Nephron progenitor cell (in vitro differentiated cells): Measurements from ENCODE around the gene VASH1.

Experiments used
- DNase-seq: peaks from one replicate; pipeline ENCODE4 v3.0.0; 2021
- H3K27ac Mint-ChIP-seq: 2 replicates; pipeline ENCODE4 v1.8.0; 2021; ENCODE audit warnings: mild to moderate bottlenecking, moderate library complexity, mixed read lengths
- H3K27me3 Mint-ChIP-seq: 2 replicates; pipeline ENCODE4 v1.8.0; 2021; ENCODE audit warnings: mild to moderate bottlenecking, low read depth, mixed read lengths; ENCODE audit not compliant: poor library complexity
- H3K36me3 Mint-ChIP-seq: 2 replicates; pipeline ENCODE4 v1.8.0; 2021; ENCODE audit warnings: low read depth, mixed read lengths
- H3K4me1 Mint-ChIP-seq: 2 replicates; pipeline ENCODE4 v1.8.0; 2021; ENCODE audit warnings: mixed read lengths
- H3K4me3 Mint-ChIP-seq: 2 replicates; pipeline ENCODE4 v1.8.0; 2021; ENCODE audit warnings: mild to moderate bottlenecking, moderate library complexity, mixed read lengths
- H3K9me3 Mint-ChIP-seq: 2 replicates; pipeline ENCODE4 v1.8.0; 2021; ENCODE audit warnings: mild to moderate bottlenecking, moderate library complexity, mixed read lengths
- CTCF ChIP-seq: fragments of 200-600 bp; sonication (generic); IDR thresholded peaks from 2 replicates; pipeline ENCODE4 v1.5.0; 2021; ENCODE audit warnings: antibody characterized with exemption

The VASH1 gene

GRCh38 chr14:76759589-76759988 is 1.7 kb upstream of the VASH1 start:
- H3K27ac Mint-ChIP-seq: no peak overlapping the region
- TF ChIP-seq CTCF: no peak
- no peak for DNase-seq
- H3K4me1 Mint-ChIP-seq: peaks cover 42% of the 10 kb centered on the region
- no peak overlapping the region for H3K4me3 Mint-ChIP-seq
- no peaks in the 10 kb centered on the region for H3K36me3 Mint-ChIP-seq
- H3K9me3 Mint-ChIP-seq: no peaks in the 10 kb centered on the region
- H3K27me3 Mint-ChIP-seq: peaks cover 32% of the 10 kb centered on the region

GRCh38 chr14:76760331-76761135 is 735 bp upstream of the VASH1 start:
- TF ChIP-seq CTCF: no peak
- H3K27ac Mint-ChIP-seq: no peak overlapping the region
- H3K27me3 Mint-ChIP-seq: peaks cover 31% of the 10 kb centered on the region
- peak overlapping the region; percentile 84 for H3K4me3 Mint-ChIP-seq
- H3K9me3 Mint-ChIP-seq: no peaks in the 10 kb centered on the region
- peaks cover 45% of the 10 kb centered on the region for H3K4me1 Mint-ChIP-seq
- peaks cover 5% of the 10 kb centered on the region for H3K36me3 Mint-ChIP-seq
- no peak for DNase-seq

- H3K4me1 Mint-ChIP-seq: peaks cover 35% of the 10 kb centered on the region
- TF ChIP-seq CTCF: no peak
- peak overlapping the region; percentile 91 for H3K4me3 Mint-ChIP-seq
- H3K27ac Mint-ChIP-seq: no peak overlapping the region
- H3K36me3 Mint-ChIP-seq: peaks cover 5% of the 10 kb centered on the region
- H3K27me3 Mint-ChIP-seq: peaks cover 23% of the 10 kb centered on the region
- peak; percentile 55 for DNase-seq
- H3K9me3 Mint-ChIP-seq: no peaks in the 10 kb centered on the region
Measured at GRCh38 chr14:76761960-76762410, 717 bp downstream of the VASH1 start.

GRCh38 chr14:76762411-76763095 is 1.3 kb downstream of the VASH1 start:
- no peak overlapping the region for H3K27ac Mint-ChIP-seq
- H3K4me3 Mint-ChIP-seq: peak overlapping the region; percentile 91
- H3K4me1 Mint-ChIP-seq: peaks cover 38% of the 10 kb centered on the region
- H3K9me3 Mint-ChIP-seq: no peaks in the 10 kb centered on the region
- DNase-seq: no peak
- H3K36me3 Mint-ChIP-seq: peaks cover 5% of the 10 kb centered on the region
- TF ChIP-seq CTCF: no peak
- peaks cover 23% of the 10 kb centered on the region for H3K27me3 Mint-ChIP-seq

GRCh38 chr14:76763096-76764041 is 2.1 kb downstream of the VASH1 start:
- H3K4me1 Mint-ChIP-seq: peaks cover 46% of the 10 kb centered on the region
- H3K4me3 Mint-ChIP-seq: peak overlapping the region; percentile 91
- H3K27me3 Mint-ChIP-seq: peaks cover 22% of the 10 kb centered on the region
- no peak for TF ChIP-seq CTCF
- H3K36me3 Mint-ChIP-seq: peaks cover 5% of the 10 kb centered on the region
- no peak overlapping the region for H3K27ac Mint-ChIP-seq
- no peak for DNase-seq
- no peaks in the 10 kb centered on the region for H3K9me3 Mint-ChIP-seq
